ENCODE results near the gene PON2. TPM values are rescaled to one million over a fixed set of nuclear protein-coding genes. Genes with fewer than 3 reads are reported as not detected.

Gene PON2
- 117 and 142 TPM in 2 replicates for total RNA-seq (2014; rRNA removed; shearing (Covaris generic))

DNA sequence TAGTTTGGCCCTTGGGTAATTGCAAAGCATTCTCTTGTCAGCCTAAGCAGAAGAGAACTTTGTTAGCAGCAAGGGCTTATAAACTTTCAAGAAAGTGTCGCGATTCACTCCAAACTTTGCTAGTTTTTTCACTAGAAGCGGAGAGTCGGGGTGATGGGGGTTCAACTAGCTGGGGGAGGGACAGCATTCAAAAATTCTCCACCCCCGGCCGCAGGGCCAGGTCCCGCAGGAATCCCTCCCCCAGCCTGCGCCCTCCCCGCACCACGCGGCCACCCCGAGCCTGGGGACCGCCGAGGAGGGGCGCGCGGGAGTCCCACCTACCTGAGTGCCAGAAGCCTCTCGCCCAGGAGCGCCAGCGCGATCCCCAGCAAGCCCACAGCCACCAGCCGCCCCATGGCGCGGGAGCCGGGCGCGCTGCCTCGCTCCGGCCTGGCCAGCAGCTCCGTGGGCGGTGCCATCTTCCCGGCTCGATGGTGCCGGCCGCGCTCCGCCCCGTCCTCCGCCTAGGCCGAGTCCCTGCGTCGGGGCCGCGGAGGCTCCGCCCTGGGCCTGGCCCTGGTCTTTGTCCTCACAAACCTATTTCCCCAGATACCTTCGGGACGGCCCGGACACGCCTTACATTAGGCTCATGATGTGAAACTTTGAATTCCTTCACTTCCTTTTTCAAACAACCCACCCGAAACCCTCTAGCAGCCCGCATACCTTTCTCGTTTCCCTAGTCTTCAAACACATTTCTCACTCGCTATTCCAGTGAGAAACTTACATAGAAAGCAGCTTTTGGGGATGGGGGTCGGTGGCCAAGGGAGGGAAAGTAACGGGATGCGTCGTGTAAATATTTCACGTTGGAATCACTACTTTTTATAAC, at the start of gene PON2:
PON2 (minus strand) TSS at position 472 of the 865 bp plus-strand sequence; CDS start at position 395, 77 bp downstream.
- Histone ChIP-seq H3K36me3 (peaks cover 8% of the 10 kb centered on the region; the same call in 1 of the 2 replicates), H3K27me3 (no peaks in the 10 kb centered on the region), H3K4me3 (peak within 1 kb of the TSS; percentile 68), H3K27ac (peak within 1 kb of the TSS; percentile 86), H3K9me3 (replicated peaks) (0 out of 2 replicates have a peak, but pooled peaks cover 3% of the 10 kb centered on the region), H3K4me1 (peaks cover 14% of the 10 kb centered on the region)
- peak; percentile 93 to 96 for DNase-seq

- H3K4me3 ChIP-seq: no peak overlapping the region
- no peak overlapping the region for H3K27ac ChIP-seq
- no peaks in the 10 kb centered on the region for H3K9me3 ChIP-seq (replicated peaks)
- DNase-seq: no peak
- H3K4me1 ChIP-seq: peaks cover 11% of the 10 kb centered on the region
- no peaks in the 10 kb centered on the region for H3K27me3 ChIP-seq
- H3K36me3 ChIP-seq: no peaks in the 10 kb centered on the region
Measured at GRCh38 chr7:95482424-95482823, 47.6 kb upstream of the PON2 start.

GRCh38 chr7:95481271-95482165, 46.7 kb upstream of the PON2 start:
- Histone ChIP-seq H3K27ac (no peak overlapping the region), H3K27me3 (no peaks in the 10 kb centered on the region), H3K4me1 (peaks cover 14% of the 10 kb centered on the region), H3K4me3 (no peak overlapping the region), H3K9me3 (replicated peaks) (no peaks in the 10 kb centered on the region), H3K36me3 (no peaks in the 10 kb centered on the region)
- no peak for DNase-seq

DNA sequence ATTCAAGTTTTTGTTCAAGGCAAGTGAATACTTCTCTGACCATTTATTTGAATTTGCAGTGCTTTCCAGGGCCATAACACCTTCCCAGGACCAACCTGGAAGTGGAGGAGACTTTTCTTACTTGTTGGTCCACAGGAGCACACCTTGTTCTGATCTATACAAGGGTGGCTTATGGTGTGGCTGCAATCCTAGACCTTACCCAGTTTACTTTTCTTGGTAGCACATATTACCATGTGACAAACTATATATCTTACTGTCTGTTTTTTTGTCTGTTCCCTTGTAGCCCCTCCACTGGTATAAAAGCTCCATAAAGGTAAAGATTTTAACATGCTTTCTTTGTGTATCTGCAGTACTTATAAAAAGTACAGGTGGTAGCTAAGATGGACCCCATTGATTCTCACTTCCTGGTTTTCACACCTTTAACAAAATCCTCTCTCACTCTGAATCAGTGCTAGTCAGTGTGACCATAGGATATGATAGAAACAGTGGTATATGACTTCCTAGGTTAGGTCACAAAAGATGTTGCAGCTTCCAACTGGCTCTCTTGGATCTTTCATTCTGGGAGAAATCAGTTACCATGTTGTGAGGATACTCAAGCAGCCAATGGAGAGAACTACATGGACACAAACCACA, 45.3 kb upstream of the PON2 start:
- DNase-seq: no peak
- H3K4me3 ChIP-seq: no peak overlapping the region
- peaks cover 23% of the 10 kb centered on the region for H3K4me1 ChIP-seq

DNA sequence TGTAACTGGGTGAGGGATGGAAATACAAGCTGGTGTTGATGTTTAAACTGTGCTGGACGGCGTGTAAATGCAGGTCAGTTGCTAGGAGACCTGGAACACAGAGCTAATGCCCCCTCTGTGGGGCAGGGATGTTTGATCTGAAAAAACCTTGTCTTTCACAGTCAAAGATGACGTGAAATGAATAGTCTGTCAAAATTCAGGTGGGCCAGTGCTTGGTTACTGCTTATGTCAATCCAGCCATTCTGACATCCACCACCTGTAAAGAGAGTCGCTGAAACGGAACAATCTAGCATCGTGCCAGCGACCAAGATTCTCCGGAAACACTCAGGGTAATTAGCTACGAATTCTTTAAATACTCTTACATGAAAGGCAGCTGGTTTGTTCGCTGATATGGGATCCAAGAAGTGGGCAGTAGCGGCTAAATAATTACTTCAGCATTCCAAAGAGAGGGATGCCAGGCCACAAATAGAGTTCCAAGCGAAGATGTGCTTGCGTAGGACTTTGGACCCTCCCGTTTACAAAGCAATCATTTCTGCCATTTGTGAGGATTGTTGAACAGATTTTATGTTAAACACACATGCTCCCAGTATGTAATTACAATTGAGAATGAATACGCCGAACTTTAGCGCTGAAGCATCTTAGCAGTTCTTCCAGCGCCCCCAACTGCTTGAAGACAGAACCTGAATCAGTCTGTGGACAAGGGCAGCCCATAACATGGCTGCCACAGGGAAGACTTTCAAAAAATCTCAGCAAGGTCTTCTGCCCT, 43.6 kb upstream of the PON2 start:
- H3K9me3 ChIP-seq (replicated peaks): no peaks in the 10 kb centered on the region
- DNase-seq: peak; percentile 73 to 85
- H3K4me1 ChIP-seq: peaks cover 39% of the 10 kb centered on the region
- no peaks in the 10 kb centered on the region for H3K36me3 ChIP-seq
- H3K4me3 ChIP-seq: peak overlapping the region; percentile 51
- H3K27ac ChIP-seq: peak overlapping the region; percentile 99
- H3K27me3 ChIP-seq: no peaks in the 10 kb centered on the region

More for the DNA sequence above, 45.3 kb upstream of the PON2 start:
- Histone ChIP-seq H3K36me3 (no peaks in the 10 kb centered on the region), H3K27ac (no peak overlapping the region), H3K9me3 (replicated peaks) (no peaks in the 10 kb centered on the region), H3K27me3 (no peaks in the 10 kb centered on the region)

- Histone ChIP-seq H3K4me3 (peak overlapping the region; percentile 27), H3K27ac (peak overlapping the region; percentile 99)
- peak; percentile 78 to 96 for DNase-seq
Measured at GRCh38 chr7:95476904-95477594, 42.2 kb upstream of the PON2 start.

GRCh38 chr7:95476072-95476847, 41.4 kb upstream of the PON2 start:
- Histone ChIP-seq H3K27me3 (no peaks in the 10 kb centered on the region), H3K27ac (peak overlapping the region; percentile 99), H3K4me3 (peak overlapping the region; percentile 27), H3K9me3 (replicated peaks) (no peaks in the 10 kb centered on the region), H3K4me1 (peaks cover 50% of the 10 kb centered on the region), H3K36me3 (no peaks in the 10 kb centered on the region)
- DNase-seq: peak; percentile 94 to 99

More at GRCh38 chr7:95476904-95477594, 42.2 kb upstream of the PON2 start:
- no peaks in the 10 kb centered on the region for H3K27me3 ChIP-seq
- no peaks in the 10 kb centered on the region for H3K36me3 ChIP-seq
- peaks cover 48% of the 10 kb centered on the region for H3K4me1 ChIP-seq
- H3K9me3 ChIP-seq (replicated peaks): no peaks in the 10 kb centered on the region

GRCh38 chr7:95473276-95473985, 38.6 kb upstream of the PON2 start:
- H3K27me3 ChIP-seq: no peaks in the 10 kb centered on the region
- H3K4me1 ChIP-seq: peaks cover 71% of the 10 kb centered on the region
- H3K9me3 ChIP-seq (replicated peaks): no peaks in the 10 kb centered on the region
- H3K27ac ChIP-seq: peak overlapping the region; percentile 92
- H3K4me3 ChIP-seq: peak overlapping the region; percentile 44
- DNase-seq: peak; percentile 96 to 99
- H3K36me3 ChIP-seq: no peaks in the 10 kb centered on the region

GRCh38 chr7:95472581-95473161, 37.8 kb upstream of the PON2 start:
- H3K36me3 ChIP-seq: no peaks in the 10 kb centered on the region
- H3K4me1 ChIP-seq: peaks cover 67% of the 10 kb centered on the region
- H3K9me3 ChIP-seq (replicated peaks): no peaks in the 10 kb centered on the region
- H3K27ac ChIP-seq: peak overlapping the region; percentile 92
- DNase-seq: peak; percentile 86 to 95
- H3K4me3 ChIP-seq: peak overlapping the region; percentile 44
- no peaks in the 10 kb centered on the region for H3K27me3 ChIP-seq

- Histone ChIP-seq H3K27me3 (no peaks in the 10 kb centered on the region), H3K27ac (peak overlapping the region; percentile 52), H3K4me3 (no peak overlapping the region), H3K9me3 (replicated peaks) (no peaks in the 10 kb centered on the region), H3K36me3 (no peaks in the 10 kb centered on the region), H3K4me1 (peaks cover 61% of the 10 kb centered on the region)
- DNase-seq: no peak
Measured at GRCh38 chr7:95471071-95471470, 36.2 kb upstream of the PON2 start.

- H3K4me3 ChIP-seq: no peak overlapping the region
Measured at GRCh38 chr7:95470452-95470851, 35.6 kb upstream of the PON2 start.

DNA sequence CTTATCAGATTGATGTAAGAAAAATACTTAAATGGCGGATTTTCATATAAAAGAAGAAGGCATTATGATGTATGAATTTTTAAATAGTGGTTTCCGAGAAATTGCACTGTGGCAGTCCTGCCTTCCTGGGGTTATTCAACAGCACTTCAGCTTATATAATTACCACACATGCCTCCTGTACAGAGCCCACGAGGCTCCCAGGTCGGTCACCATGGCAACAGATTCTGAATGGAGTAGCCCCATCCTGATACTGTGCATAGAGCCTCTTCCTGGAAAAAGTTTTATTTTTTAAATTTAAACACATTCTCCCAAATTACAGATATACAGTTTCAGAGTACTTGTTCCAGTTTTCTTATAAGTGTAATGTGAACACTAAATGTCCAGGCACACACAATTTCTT, 35.0 kb upstream of the PON2 start:
- Histone ChIP-seq H3K27ac (peak overlapping the region; percentile 52), H3K9me3 (replicated peaks) (no peaks in the 10 kb centered on the region), H3K27me3 (no peaks in the 10 kb centered on the region), H3K4me3 (no peak overlapping the region), H3K36me3 (no peaks in the 10 kb centered on the region), H3K4me1 (peaks cover 49% of the 10 kb centered on the region)
- peak; percentile 61 to 82 for DNase-seq

More at GRCh38 chr7:95470452-95470851, 35.6 kb upstream of the PON2 start:
- Histone ChIP-seq H3K4me1 (peaks cover 55% of the 10 kb centered on the region), H3K36me3 (no peaks in the 10 kb centered on the region), H3K27ac (peak overlapping the region; percentile 52), H3K27me3 (no peaks in the 10 kb centered on the region), H3K9me3 (replicated peaks) (no peaks in the 10 kb centered on the region)
- DNase-seq: peak; percentile 72 to 88

Data from SJCRH30 (cell line).